Umbilical cord (tissue), 2 donors: ENCODE results near the gene ANXA2. TPM values are rescaled to one million over a fixed set of nuclear protein-coding genes. Genes with fewer than 3 reads are reported as not detected.
"Not testable (repeated sequence)": the region's sequence is repeated elsewhere in the genome, so short reads cannot be mapped to it uniquely, and the experiment has no call there.

ENCODE experiments used
- DNase-seq: peaks from one replicate; pipeline ENCODE4 v3.0.0-alpha.2; 2015; ENCODE audit warnings: low spot score
- total RNA-seq: library from RNA; depleted of rRNA; stranded (reverse); fragments of >200 nt; gene quantifications from one replicate; pipeline ENCODE4 v1.2.3, GENCODE V29; 2014; ENCODE audit warnings: low replicate concordance; ENCODE audit not compliant: insufficient read depth

Gene ANXA2
- total RNA-seq: 993 TPM

GRCh38 chr15:60397772-60398445 lies at the start of gene ANXA2:
TSS of gene ANXA2 (minus strand) at chr15:60397986. CDS start at chr15:60386075, 11,911 bp downstream.
- DNase-seq: peak; percentile 91

DNA sequence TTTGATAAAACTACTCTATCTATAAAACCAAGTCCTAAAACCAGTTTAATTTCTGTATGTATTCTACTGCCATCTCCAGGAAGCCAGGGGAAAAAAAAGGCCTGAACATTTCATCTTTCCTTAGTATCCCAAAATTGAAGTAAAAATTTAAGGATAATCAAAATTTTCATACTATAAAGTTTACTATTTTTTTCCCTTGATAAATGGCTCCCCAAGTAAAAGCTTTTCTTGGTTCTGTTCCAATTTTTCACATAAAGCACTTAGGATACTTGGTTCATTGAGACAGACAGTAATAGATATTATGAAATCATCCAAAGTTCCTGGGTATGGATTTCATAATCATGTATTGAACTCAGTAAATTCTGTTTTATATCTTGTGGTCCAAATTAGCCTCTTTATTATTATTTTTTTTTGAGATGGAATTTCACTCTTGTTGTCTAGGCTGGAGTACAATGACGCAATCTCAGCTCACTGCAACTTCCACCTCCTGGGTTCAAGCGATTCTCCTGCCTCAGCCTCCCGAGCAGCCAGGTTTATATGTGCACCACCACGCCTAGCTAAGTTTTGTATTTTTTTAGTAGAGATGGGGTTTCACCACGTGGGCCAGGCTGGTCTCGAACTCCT lies 46.6 kb upstream of the ANXA2 start:
- peak; percentile 45 for DNase-seq

- DNase-seq: no peak
Measured at GRCh38 chr15:60442763-60443162, 45.0 kb upstream of the ANXA2 start.

GRCh38 chr15:60442031-60442650 lies 44.4 kb upstream of the ANXA2 start:
- no peak for DNase-seq

- DNase-seq: no peak
Measured at GRCh38 chr15:60441331-60441730, 43.5 kb upstream of the ANXA2 start.

- DNase-seq: no peak
Measured at GRCh38 chr15:60438646-60439045, 40.9 kb upstream of the ANXA2 start.

- DNase-seq: no peak
Measured at GRCh38 chr15:60428935-60429334, 31.1 kb upstream of the ANXA2 start.

GRCh38 chr15:60426870-60427508 lies 29.2 kb upstream of the ANXA2 start:
- peak; percentile 70 for DNase-seq

GRCh38 chr15:60425461-60425860 lies 27.7 kb upstream of the ANXA2 start:
- DNase-seq: no peak

DNA sequence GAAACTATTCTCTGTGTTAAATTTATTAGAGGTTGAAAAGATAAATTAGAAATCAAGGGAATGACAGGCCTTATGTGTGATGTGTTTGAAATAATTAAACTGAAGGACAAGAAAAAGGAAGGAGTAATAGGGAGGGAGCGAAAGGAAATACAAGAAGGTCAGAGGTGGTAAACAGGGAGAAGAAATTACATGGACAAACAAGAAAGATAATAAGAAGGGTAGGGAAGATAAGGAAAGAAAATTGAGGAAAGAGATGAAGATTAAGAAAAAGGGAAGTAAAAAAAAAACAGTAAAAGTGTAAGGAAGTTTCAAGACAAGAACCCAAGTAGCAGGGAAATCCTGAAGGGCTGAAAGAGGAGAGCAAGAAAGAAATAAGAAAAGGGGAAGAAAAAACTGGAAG lies 26.2 kb upstream of the ANXA2 start:
- no peak for DNase-seq

DNA sequence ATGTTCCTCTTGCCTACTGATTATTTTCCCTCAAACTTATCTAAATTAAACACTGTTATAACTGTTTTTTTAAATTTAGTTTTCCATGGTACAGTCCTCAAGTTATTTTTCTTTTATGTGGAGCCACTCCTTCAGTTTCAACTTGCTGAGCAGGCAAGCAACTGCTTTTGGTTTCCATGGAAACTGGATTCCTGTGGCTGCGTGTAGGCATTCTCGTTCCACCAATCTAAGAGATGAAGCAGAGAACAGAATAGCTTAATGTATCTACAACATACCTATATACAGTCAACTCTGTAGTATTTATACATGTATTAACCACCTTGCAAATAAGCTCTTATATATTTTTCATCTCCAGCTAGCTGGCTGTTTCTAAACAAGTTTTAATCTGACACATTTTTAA lies 25.8 kb upstream of the ANXA2 start:
- peak; percentile 97 for DNase-seq

GRCh38 chr15:60421544-60421943 lies 23.8 kb upstream of the ANXA2 start:
- peak; percentile 90 for DNase-seq

DNA sequence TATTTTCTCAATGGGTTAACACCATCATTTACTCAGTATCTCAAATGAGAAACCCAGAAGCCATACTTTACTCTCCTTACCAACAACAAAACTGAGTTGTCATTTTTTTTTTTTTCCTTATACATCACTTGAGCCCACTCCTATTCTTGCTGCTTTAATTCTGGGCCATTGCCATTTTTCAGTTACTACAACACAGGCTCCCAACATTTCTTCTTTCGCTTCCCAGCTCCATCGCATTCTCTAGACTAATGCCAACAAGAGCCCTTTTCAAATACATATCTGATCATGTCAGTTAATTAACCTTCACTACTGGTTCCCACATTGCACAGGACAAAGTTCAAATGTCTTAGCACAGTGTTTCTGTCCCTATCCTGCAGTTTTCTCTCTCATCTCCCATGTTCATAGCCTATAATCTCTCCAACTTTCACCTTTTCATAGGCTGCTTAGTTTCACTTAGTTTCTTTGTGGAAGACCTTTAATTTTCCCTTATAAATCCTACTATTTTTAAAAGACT lies 22.5 kb upstream of the ANXA2 start:
- peak; percentile 17 for DNase-seq

- peak; percentile 73 for DNase-seq
Measured at GRCh38 chr15:60419753-60420152, 22.0 kb upstream of the ANXA2 start.

- DNase-seq: no peak
Measured at GRCh38 chr15:60418096-60418495, 20.3 kb upstream of the ANXA2 start.

- no peak for DNase-seq
Measured at GRCh38 chr15:60417112-60417511, 19.3 kb upstream of the ANXA2 start.

- no peak for DNase-seq
Measured at GRCh38 chr15:60416484-60416883, 18.7 kb upstream of the ANXA2 start.

GRCh38 chr15:60414016-60414682 lies 16.4 kb upstream of the ANXA2 start:
- DNase-seq: peak; percentile 74

DNA sequence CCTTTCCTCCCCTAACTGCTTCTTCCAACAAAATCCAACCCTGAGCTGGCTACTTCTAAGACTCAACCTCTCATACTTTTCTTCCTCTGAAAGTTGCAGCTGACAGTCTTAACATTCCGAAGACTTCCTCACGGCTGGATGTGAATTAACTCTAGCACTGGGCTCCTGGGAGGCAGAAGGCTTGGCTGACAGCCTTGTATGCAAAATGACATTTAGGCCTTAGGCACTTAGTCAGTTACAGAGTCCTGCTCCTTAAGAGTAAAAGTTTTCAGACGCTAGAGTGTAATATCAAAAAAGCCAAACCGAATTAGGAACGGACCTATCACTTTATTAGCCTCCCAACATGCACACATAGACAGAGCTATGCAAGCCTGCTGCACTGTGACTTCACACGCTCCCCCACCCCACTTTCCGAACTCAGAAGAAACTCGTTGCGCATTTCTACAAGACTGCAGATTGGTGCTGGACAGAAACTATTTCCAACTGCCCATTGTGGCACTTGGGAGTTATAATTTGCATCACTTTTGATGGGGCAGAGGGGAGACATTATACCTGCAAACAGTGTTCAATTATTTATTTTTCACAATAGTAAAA lies 15.5 kb upstream of the ANXA2 start:
- peak; percentile 69 for DNase-seq

DNA sequence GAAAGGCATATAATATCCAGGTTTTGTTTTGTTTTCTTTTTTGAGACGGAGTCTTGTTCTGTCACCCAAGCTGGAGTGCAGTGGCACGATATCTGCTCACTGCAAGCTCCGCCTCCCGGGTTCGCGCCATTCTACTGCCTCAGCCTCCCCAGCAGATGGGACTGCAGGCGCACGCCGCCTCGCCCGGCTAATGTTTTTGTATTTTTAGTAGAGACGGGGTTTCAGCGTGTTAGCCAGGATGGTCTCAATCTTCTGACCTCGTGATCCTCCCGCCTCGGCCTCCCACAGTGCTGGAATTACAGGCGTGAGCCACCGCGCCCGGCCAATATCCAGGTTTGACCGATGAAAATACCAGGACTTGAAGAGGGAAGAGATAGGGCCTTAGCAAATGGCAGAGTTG lies 15.0 kb upstream of the ANXA2 start:
- not testable (repeated sequence) for DNase-seq

DNA sequence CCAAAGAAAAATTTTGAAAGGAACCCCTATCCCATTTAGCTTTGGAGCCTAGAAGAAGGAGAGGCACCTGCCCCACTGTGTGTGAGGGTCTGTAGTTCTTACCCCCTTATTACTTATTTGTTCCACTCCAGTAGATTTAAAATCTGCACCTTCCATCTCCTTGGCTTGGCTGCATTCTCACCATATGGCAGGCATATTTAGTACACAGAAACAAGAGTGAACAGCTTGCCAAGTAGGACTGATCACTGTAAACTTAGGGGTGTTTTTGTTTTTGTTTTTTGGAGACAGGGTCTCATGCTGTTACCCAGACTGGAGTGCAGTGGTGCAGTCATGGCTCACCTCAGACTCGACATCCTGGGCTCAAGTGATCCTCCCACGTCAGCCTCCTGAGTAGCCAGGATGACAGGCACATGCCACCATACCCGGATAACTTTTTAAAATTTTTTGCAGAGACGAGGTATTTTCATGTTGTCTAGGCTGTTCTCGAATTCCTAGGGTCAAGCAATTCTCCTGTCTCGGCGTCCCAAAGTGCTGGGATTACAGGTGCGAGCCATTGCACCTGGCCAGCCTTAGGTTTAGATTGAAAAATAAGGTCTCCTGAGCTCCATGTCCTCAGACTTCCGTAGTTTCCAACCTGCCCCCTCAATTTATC lies 14.1 kb upstream of the ANXA2 start:
- DNase-seq: no peak
